ENCODE data around the gene HSPBP1.

The HSPBP1 gene

GRCh38 chr19:55289117-55289796 is 9.3 kb upstream of the HSPBP1 start:
- TF ChIP-seq ZNF274 (IDR thresholded peaks at IDR 0.05; ENCODE audit: low read depth, low read length) = no peak
- no peak overlapping the region for H3K4me3 ChIP-seq (ENCODE audit: low read length)

- no peak overlapping the region for H3K4me3 ChIP-seq (ENCODE audit: low read length)
- no peak for TF ChIP-seq ZNF274 (IDR thresholded peaks at IDR 0.05; ENCODE audit: low read depth, low read length)
These were observed 7.6 kb upstream of the HSPBP1 start for GRCh38 chr19:55287361-55288079.

- TF ChIP-seq ZNF274 (IDR thresholded peaks at IDR 0.05; ENCODE audit: low read depth, low read length) = no peak
- no peak overlapping the region for H3K4me3 ChIP-seq (ENCODE audit: low read length)
These were observed 5.5 kb upstream of the HSPBP1 start for GRCh38 chr19:55285229-55285890.

- no peak for TF ChIP-seq ZNF274 (IDR thresholded peaks at IDR 0.05; ENCODE audit: low read depth, low read length)
These were observed 4.6 kb upstream of the HSPBP1 start for GRCh38 chr19:55284405-55285058.

GRCh38 chr19:55283548-55284377 is 3.9 kb upstream of the HSPBP1 start, which contains the start of gene BRSK1:
BRSK1 (plus strand) TSS chr19:55283997; CDS start chr19:55284443, 446 bp downstream.
- no peak within 1 kb of the TSS; the same call in 1 of the 2 replicates for H3K4me3 ChIP-seq (ENCODE audit: low read length)

More at GRCh38 chr19:55284405-55285058, 4.6 kb upstream of the HSPBP1 start:
- no peak overlapping the region; the same call in 1 of the 2 replicates for H3K4me3 ChIP-seq (ENCODE audit: low read length)

GRCh38 chr19:55279340-55279739 is 570 bp downstream of the HSPBP1 start:
- no peak for TF ChIP-seq ZNF274 (IDR thresholded peaks at IDR 0.05; ENCODE audit: low read depth, low read length)
- H3K4me3 ChIP-seq (ENCODE audit: low read length) = peak overlapping the region; percentile 81

More at GRCh38 chr19:55283548-55284377, 3.9 kb upstream of the HSPBP1 start, which contains the start of gene BRSK1:
- TF ChIP-seq ZNF274 (IDR thresholded peaks at IDR 0.05; ENCODE audit: low read depth, low read length) = no peak

GRCh38 chr19:55278391-55279135 is 1.3 kb downstream of the HSPBP1 start:
- H3K4me3 ChIP-seq (ENCODE audit: low read length) = no peak overlapping the region
- no peak for TF ChIP-seq ZNF274 (IDR thresholded peaks at IDR 0.05; ENCODE audit: low read depth, low read length)

- H3K4me3 ChIP-seq (ENCODE audit: low read length) = no peak overlapping the region
- no peak for TF ChIP-seq ZNF274 (IDR thresholded peaks at IDR 0.05; ENCODE audit: low read depth, low read length)
These were observed 2.4 kb downstream of the HSPBP1 start for GRCh38 chr19:55277494-55277893.

GRCh38 chr19:55276720-55277430 is 3.0 kb downstream of the HSPBP1 start:
- TF ChIP-seq ZNF274 (IDR thresholded peaks at IDR 0.05; ENCODE audit: low read depth, low read length) = no peak

GRCh38 chr19:55275851-55276719 is 3.8 kb downstream of the HSPBP1 start:
- TF ChIP-seq ZNF274 (IDR thresholded peaks at IDR 0.05; ENCODE audit: low read depth, low read length) = no peak
- peak overlapping the region; percentile 6; the same call in 1 of the 2 replicates for H3K4me3 ChIP-seq (ENCODE audit: low read length)

More at GRCh38 chr19:55276720-55277430, 3.0 kb downstream of the HSPBP1 start:
- H3K4me3 ChIP-seq (ENCODE audit: low read length) = peak overlapping the region; percentile 6; the same call in 1 of the 2 replicates
